ENCODE measurements around the gene TMPRSS9. TPM values are rescaled to one million over a fixed set of nuclear protein-coding genes. Genes with fewer than 3 reads are reported as not detected.

Gene TMPRSS9
- not detected for total RNA-seq

- Histone ChIP-seq H3K36me3 (no peaks in the 10 kb centered on the region), H3K9me3 (no peaks in the 10 kb centered on the region), H3K27ac (no peak within 1 kb of the TSS), H3K4me1 (no peaks in the 10 kb centered on the region), H3K4me3 (no peak within 1 kb of the TSS), H3K27me3 (no peaks in the 10 kb centered on the region)
- no peak for DNase-seq (ENCODE audit: extremely low spot score in 2 of 2)
- TF ChIP-seq CTCF (IDR thresholded peaks at IDR 0.05), result no peak
- TF ChIP-seq POLR2AphosphoS5 (IDR thresholded peaks at IDR 0.05; ENCODE audit: insufficient read depth in 1 of 2, low read depth in 1 of 2), result no peak
- no peak for TF ChIP-seq POLR2A (IDR thresholded peaks at IDR 0.05)
- intact Hi-C loops (cut with DNase I), result no loop called here
Observed at GRCh38 chr19:2359992-2360685, at the start of gene TMPRSS9. Gene TMPRSS9, plus strand, starts transcription at chr19:2360265. Its CDS starts 29,521 bp downstream, at chr19:2389786.

GRCh38 chr19:2311093-2311492 lies 49.0 kb upstream of the TMPRSS9 start:
- TF ChIP-seq POLR2A (IDR thresholded peaks at IDR 0.05), result no peak
- no peak for TF ChIP-seq CTCF (IDR thresholded peaks at IDR 0.05)
- TF ChIP-seq POLR2AphosphoS5 (IDR thresholded peaks at IDR 0.05; ENCODE audit: insufficient read depth in 1 of 2, low read depth in 1 of 2), result no peak
- no peaks in the 10 kb centered on the region for H3K4me1 ChIP-seq
- H3K36me3 ChIP-seq, result no peaks in the 10 kb centered on the region
- no peak overlapping the region for H3K27ac ChIP-seq
- no peak for DNase-seq (ENCODE audit: extremely low spot score in 2 of 2)
- intact Hi-C loops (cut with DNase I), result no loop called here
- no peak overlapping the region for H3K4me3 ChIP-seq
- H3K9me3 ChIP-seq, result peaks cover 7% of the 10 kb centered on the region
- peaks cover 10% of the 10 kb centered on the region for H3K27me3 ChIP-seq

- no peak for DNase-seq (ENCODE audit: extremely low spot score in 2 of 2)
- no peaks in the 10 kb centered on the region for H3K4me1 ChIP-seq
- no peak for TF ChIP-seq CTCF (IDR thresholded peaks at IDR 0.05)
- TF ChIP-seq POLR2A (IDR thresholded peaks at IDR 0.05), result no peak
- TF ChIP-seq POLR2AphosphoS5 (IDR thresholded peaks at IDR 0.05; ENCODE audit: insufficient read depth in 1 of 2, low read depth in 1 of 2), result no peak
- no peak overlapping the region for H3K4me3 ChIP-seq
- intact Hi-C loops (cut with DNase I), result no loop called here
- H3K27me3 ChIP-seq, result peaks cover 10% of the 10 kb centered on the region
- no peak overlapping the region for H3K27ac ChIP-seq
- H3K36me3 ChIP-seq, result no peaks in the 10 kb centered on the region
- H3K9me3 ChIP-seq, result peaks cover 7% of the 10 kb centered on the region
Observed at GRCh38 chr19:2312820-2313501, 47.1 kb upstream of the TMPRSS9 start.

- Histone ChIP-seq H3K27me3 (peaks cover 6% of the 10 kb centered on the region), H3K36me3 (no peaks in the 10 kb centered on the region), H3K4me3 (no peak overlapping the region), H3K27ac (no peak overlapping the region), H3K9me3 (peaks cover 7% of the 10 kb centered on the region), H3K4me1 (no peaks in the 10 kb centered on the region)
- no peak for DNase-seq (ENCODE audit: extremely low spot score in 2 of 2)
- intact Hi-C loops (cut with DNase I), result no loop called here
- TF ChIP-seq CTCF (IDR thresholded peaks at IDR 0.05), result no peak
- no peak for TF ChIP-seq POLR2A (IDR thresholded peaks at IDR 0.05)
- TF ChIP-seq POLR2AphosphoS5 (IDR thresholded peaks at IDR 0.05; ENCODE audit: insufficient read depth in 1 of 2, low read depth in 1 of 2), result no peak
Observed at GRCh38 chr19:2315121-2315817, 44.8 kb upstream of the TMPRSS9 start.
